Suprapubic skin (tissue), 4 donors: ENCODE measurements around the gene SLC9C1.

ENCODE experiments used
- CTCF ChIP-seq, 2 donors: fragments of 200-600 bp in 1 of 2; fragments of 450-650 bp in 1 of 2; sonication (generic) in 1 of 2; IDR thresholded peaks; one replicate each; pipeline ENCODE4 v1.5.1; 2016 to 2019; ENCODE audit warnings: antibody characterized with exemption in 2 of 2, mild to moderate bottlenecking in 1 of 2, moderate library complexity in 1 of 2
- EP300 ChIP-seq: sonication (generic); formaldehyde crosslinking; IDR thresholded peaks from one replicate; pipeline ENCODE4 v1.6.1; 2017; ENCODE audit warnings: antibody characterized with exemption
- POLR2A ChIP-seq, 2 donors: fragments of 450-650 bp; IDR thresholded peaks; one replicate each; pipeline ENCODE4 v1.6.1; 2017; ENCODE audit warnings: antibody characterized with exemption in 2 of 2, mild to moderate bottlenecking in 2 of 2, moderate library complexity in 2 of 2
- POLR2AphosphoS5 ChIP-seq, 3 donors: sonication (generic); formaldehyde crosslinking; IDR thresholded peaks; one replicate each; pipeline ENCODE4 v1.6.1; 2017; ENCODE audit warnings: antibody characterized with exemption in 3 of 3

DNA sequence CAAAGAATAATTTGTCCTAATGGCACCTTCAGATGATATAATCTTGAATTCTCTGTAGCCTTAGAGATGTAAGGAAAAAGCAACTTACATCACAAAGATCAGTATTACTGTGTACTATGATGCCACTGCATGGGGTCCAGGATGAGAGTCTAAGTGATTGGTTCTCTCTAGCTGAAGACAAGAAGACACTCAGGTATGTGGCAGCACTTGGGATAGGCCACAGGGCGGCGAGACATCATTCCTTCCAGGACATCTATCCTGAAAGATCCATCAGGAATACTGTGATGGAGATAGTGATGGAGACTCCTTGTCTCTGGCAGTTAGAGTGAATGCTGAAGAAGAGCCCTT lies 41.4 kb upstream of the SLC9C1 start:
- no peak for TF ChIP-seq CTCF (IDR thresholded peaks at IDR 0.05)
- no peak for TF ChIP-seq POLR2AphosphoS5 (IDR thresholded peaks at IDR 0.05)
- TF ChIP-seq POLR2A (IDR thresholded peaks at IDR 0.05): no peak
- no peak for TF ChIP-seq EP300
